Limb (tissue), 2 donors: ENCODE data around the gene COL6A1.

Experiments
- DNase-seq, 2 donors: peaks; one replicate each; pipeline ENCODE4 v3.0.0-alpha.2; 2016; ENCODE audit errors: extremely low spot score in 2 of 2

COL6A1 gene

GRCh38 chr21:46004168-46004861 is 22.7 kb downstream of the COL6A1 start:
- no peak for DNase-seq

- DNase-seq, result peak in 1 of 2 donors; percentile 27
Observed at GRCh38 chr21:46005081-46005480, 23.5 kb downstream of the COL6A1 start.

- DNase-seq, result peak in 1 of 2 donors; percentile 27
Observed at GRCh38 chr21:46005481-46005881, 23.9 kb downstream of the COL6A1 start.

GRCh38 chr21:46005894-46006546 is 24.4 kb downstream of the COL6A1 start:
- peak in 1 of 2 donors; percentile 23 for DNase-seq

GRCh38 chr21:46006547-46007491 is 25.2 kb downstream of the COL6A1 start:
- peak in 1 of 2 donors; percentile 29 for DNase-seq

- no peak for DNase-seq
Observed at GRCh38 chr21:46007492-46007868, 25.9 kb downstream of the COL6A1 start.

GRCh38 chr21:46008893-46009621 is 27.5 kb downstream of the COL6A1 start:
- DNase-seq, result no peak

GRCh38 chr21:46009951-46010705 is 28.6 kb downstream of the COL6A1 start:
- peak in 1 of 2 donors; percentile 25 for DNase-seq

- DNase-seq, result peak in 1 of 2 donors; percentile 27
Observed at GRCh38 chr21:46011267-46011967, 29.8 kb downstream of the COL6A1 start.

- DNase-seq, result no peak
Observed at GRCh38 chr21:46012154-46012553, 30.6 kb downstream of the COL6A1 start.

- no peak for DNase-seq
Observed at GRCh38 chr21:46014828-46015227, 33.3 kb downstream of the COL6A1 start.

GRCh38 chr21:46017148-46017547 is 35.6 kb downstream of the COL6A1 start:
- no peak for DNase-seq

- DNase-seq, result no peak
Observed at GRCh38 chr21:46017695-46018094, 36.1 kb downstream of the COL6A1 start.

GRCh38 chr21:46018615-46019014 is 37.0 kb downstream of the COL6A1 start:
- DNase-seq, result no peak

- no peak for DNase-seq
Observed at GRCh38 chr21:46020581-46020980, 39.0 kb downstream of the COL6A1 start.

- DNase-seq, result peak in 1 of 2 donors; percentile 33
Observed at GRCh38 chr21:46021398-46021797, 39.8 kb downstream of the COL6A1 start.

- peak in 1 of 2 donors; percentile 37 for DNase-seq
Observed at GRCh38 chr21:46021978-46022544, 40.5 kb downstream of the COL6A1 start.

GRCh38 chr21:46022551-46023525 is 41.3 kb downstream of the COL6A1 start:
- no peak for DNase-seq
